T47D (cell line): ENCODE data around the gene KLHL22.

Experiments
- DNase-seq, 2 experiments: peaks; one replicate each; pipeline versions ENCODE4 v3.0.0 to v3.0.0-alpha.2; 2011 to 2012; ENCODE audit warnings: low read depth in 1 of 2, low spot score in 1 of 2
- JUND ChIP-seq: IDR thresholded peaks from 2 replicates; pipeline ENCODE4 v1.6.1; 2012; ENCODE audit warnings: low read depth
- in situ Hi-C: cut with HindIII; loops from 2 replicates; pipeline ENCODE4 v1.10.0; 2016; ENCODE audit warnings: low sequenced_read_pairs, low pct_unique_long_range_greater_than_20kb

KLHL22 gene

GRCh38 chr22:20440637-20441591 is 54.7 kb downstream of the KLHL22 start:
- no peak for TF ChIP-seq JUND
- no peak for DNase-seq
- in situ Hi-C loops = no loop called here

- no peak for DNase-seq
- in situ Hi-C loops = no loop called here
- no peak for TF ChIP-seq JUND
These were observed 55.5 kb downstream of the KLHL22 start for GRCh38 chr22:20439928-20440575.

GRCh38 chr22:20439556-20439927 is 56.1 kb downstream of the KLHL22 start:
- in situ Hi-C loops = no loop called here
- TF ChIP-seq JUND = no peak
- no peak for DNase-seq

- TF ChIP-seq JUND = no peak
- in situ Hi-C loops = no loop called here
- DNase-seq = peak in 1 of 2 experiments; percentile 21
These were observed 56.7 kb downstream of the KLHL22 start for GRCh38 chr22:20438678-20439492.

- TF ChIP-seq JUND = no peak
- DNase-seq = no peak
- in situ Hi-C loops = no loop called here
These were observed 57.2 kb downstream of the KLHL22 start for GRCh38 chr22:20438427-20438677.

GRCh38 chr22:20437613-20438426 is 57.8 kb downstream of the KLHL22 start, which contains the start of gene SCARF2:
TSS of gene SCARF2 (minus strand) at chr22:20437825. CDS start at chr22:20437754, 71 bp downstream.
- in situ Hi-C loops = no loop called here
- DNase-seq = no peak
- TF ChIP-seq JUND = no peak

- in situ Hi-C loops = no loop called here
- TF ChIP-seq JUND = no peak
- DNase-seq = no peak
These were observed 58.6 kb downstream of the KLHL22 start for GRCh38 chr22:20436768-20437612.

- in situ Hi-C loops = no loop called here
- no peak for DNase-seq
- TF ChIP-seq JUND = no peak
These were observed 59.3 kb downstream of the KLHL22 start for GRCh38 chr22:20436307-20436767.

GRCh38 chr22:20435436-20436306 is 59.9 kb downstream of the KLHL22 start:
- DNase-seq = no peak
- in situ Hi-C loops = no loop called here

GRCh38 chr22:20434773-20435172 is 60.8 kb downstream of the KLHL22 start:
- TF ChIP-seq JUND = no peak
- in situ Hi-C loops = no loop called here
- no peak for DNase-seq

More at GRCh38 chr22:20435436-20436306, 59.9 kb downstream of the KLHL22 start:
- no peak for TF ChIP-seq JUND
